Measurements from ENCODE around the gene RFC5.
A peak's percentile ranks its signal among the peaks of the same experiment; 100 is the strongest.

Gene RFC5

GRCh38 chr12:118059341-118060191 is 43.1 kb downstream of the RFC5 start (continued):
- TF ChIP-seq ZNF518A (tag by site-specific recombination; conservative IDR thresholded peaks at IDR 0.05; ENCODE audit: low read depth) (no peak), ZNF114 (tag by site-specific recombination; IDR thresholded peaks at IDR 0.05) (no peak), ZNF23 (tag by site-specific recombination; IDR thresholded peaks at IDR 0.05; ENCODE audit: borderline replicate concordance) (no peak), KLF1 (tag by site-specific recombination; IDR thresholded peaks at IDR 0.05) (no peak), ZNF658 (tag by site-specific recombination; IDR thresholded peaks at IDR 0.05) (no peak), ZNF555 (tag by site-specific recombination; conservative IDR thresholded peaks at IDR 0.05) (no peak), PRDM4 (tag by site-specific recombination; IDR thresholded peaks at IDR 0.05) (peak; percentile 42; the same call in 1 of the 2 replicates), ZNF10 (tag by site-specific recombination; IDR thresholded peaks at IDR 0.05) (no peak), TCF7L2 (IDR thresholded peaks at IDR 0.05; ENCODE audit: borderline replicate concordance, low read depth, low read length) (no peak), ZNF112 (tag by site-specific recombination; IDR thresholded peaks at IDR 0.05) (no peak), OSR2 (tag by site-specific recombination; IDR thresholded peaks at IDR 0.05) (peak; percentile 67), ZNF558 (tag by site-specific recombination; IDR thresholded peaks at IDR 0.05) (no peak), SCRT1 (tag by site-specific recombination; IDR thresholded peaks at IDR 0.05; ENCODE audit: borderline replicate concordance) (no peak), ZBTB1 (tag by site-specific recombination; IDR thresholded peaks at IDR 0.05) (no peak)

GRCh38 chr12:118060301-118061010 is 44.0 kb downstream of the RFC5 start:
- H3K9me3 ChIP-seq (ENCODE audit: control insufficient read depth, insufficient read depth, low read depth, low read length) = no peaks in the 10 kb centered on the region
- no peaks in the 10 kb centered on the region; a peak in 1 of 3 replicates for H3K36me3 ChIP-seq (ENCODE audit: control insufficient read depth in 2 of 2, insufficient read depth in 1 of 2, low read length in 2 of 2)
- H3K4me3 ChIP-seq (ENCODE audit: low read depth, low read length) = peak overlapping the region; percentile 73
- peak overlapping the region; percentile 75 for H3K27ac ChIP-seq (ENCODE audit: extremely low read depth, low read depth, low read length)
- POLR2A ChIA-PET = interaction anchor here (0.6 to 1.5 kb wide), 6 partner anchors 50 to 345 kb away, joined by 3 to 5 read pairs (median 4); partner anchors contain the start of gene PEBP1
- CTCF ChIA-PET = interaction anchor here (1.0 to 1.2 kb wide), 2 partner anchors 12 to 315 kb away, joined by 3 to 10 read pairs; no protein-coding TSS in a partner anchor
- 0 out of 2 replicates have a peak, but pooled peaks cover 3% of the 10 kb centered on the region for H3K4me1 ChIP-seq (ENCODE audit: control insufficient read depth, insufficient read depth, low read length)
- TF ChIP-seq ZNF24 (tag by site-specific recombination; IDR thresholded peaks at IDR 0.05) = no peak
- TF ChIP-seq ZNF707 (tag by site-specific recombination; IDR thresholded peaks at IDR 0.05) = no peak
- TF ChIP-seq SP2 (tag by site-specific recombination; IDR thresholded peaks at IDR 0.05) = no peak
- no peak for TF ChIP-seq ZNF26 (tag by site-specific recombination; IDR thresholded peaks at IDR 0.05)
- no peak for TF ChIP-seq YY2 (tag by site-specific recombination; IDR thresholded peaks at IDR 0.05)
- no peak for TF ChIP-seq ZNF549 (tag by site-specific recombination; IDR thresholded peaks at IDR 0.05)
- TF ChIP-seq ZNF529 (tag by site-specific recombination; IDR thresholded peaks at IDR 0.05; ENCODE audit: insufficient replicate concordance) = no peak
- TF ChIP-seq KLF10 (tag by site-specific recombination; IDR thresholded peaks at IDR 0.05) = no peak
- TF ChIP-seq KLF17 (tag by site-specific recombination; IDR thresholded peaks at IDR 0.05) = no peak
- TF ChIP-seq ZBTB21 (tag by site-specific recombination; IDR thresholded peaks at IDR 0.05) = no peak
- no peak for TF ChIP-seq ZNF16 (tag by site-specific recombination; IDR thresholded peaks at IDR 0.05; ENCODE audit: low read depth)
- TF ChIP-seq BCL11B (tag by site-specific recombination; IDR thresholded peaks at IDR 0.05; ENCODE audit: low read depth) = no peak
